GM19372 (cell line): ENCODE results near the gene PCDHB2.
"Not testable (repeated sequence)": the region's sequence is repeated elsewhere in the genome, so short reads cannot be mapped to it uniquely, and the experiment has no call there.

Experiments
- ATAC-seq: cut with Tn5 transposase; IDR thresholded peaks from one replicate; pipeline ENCODE4 v1.9.1; 2021; ENCODE audit warnings: mild to moderate bottlenecking, low read depth, moderate library complexity; ENCODE audit not compliant: unreplicated experiment

Gene PCDHB2

DNA sequence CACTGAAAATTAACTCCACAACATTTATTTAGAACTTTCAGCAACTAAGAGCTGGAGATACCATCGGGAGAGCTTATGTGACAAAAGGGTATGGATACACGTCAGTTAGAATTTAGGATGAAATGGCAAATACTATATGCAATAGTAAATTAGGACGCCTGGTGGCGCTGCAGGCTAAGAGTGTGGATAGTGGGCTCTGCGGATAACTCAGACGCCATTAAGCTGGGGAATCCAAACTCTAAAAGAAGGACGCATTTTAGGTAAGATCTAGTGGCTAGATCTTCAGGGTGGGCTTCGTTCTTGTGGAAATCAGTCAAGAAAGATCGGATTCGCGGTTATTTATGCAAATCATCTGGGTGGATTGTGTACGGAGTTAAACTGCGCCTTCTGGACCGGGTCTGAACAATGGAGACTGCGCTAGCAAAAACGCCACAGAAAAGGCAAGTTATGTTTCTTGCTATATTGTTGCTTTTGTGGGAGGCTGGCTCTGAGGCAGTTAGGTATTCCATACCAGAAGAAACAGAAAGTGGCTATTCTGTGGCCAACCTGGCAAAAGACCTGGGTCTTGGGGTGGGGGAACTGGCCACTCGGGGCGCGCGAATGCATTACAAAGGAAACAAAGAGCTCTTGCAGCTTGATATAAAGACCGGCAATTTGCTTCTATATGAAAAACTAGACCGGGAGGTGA lies 40.8 kb downstream of the PCDHB2 start, which contains the start of gene PCDHB5:
PCDHB5 (plus strand) TSS at position 177 of the 688 bp plus-strand sequence; CDS start at position 406, 229 bp downstream.
- ATAC-seq = no peak

DNA sequence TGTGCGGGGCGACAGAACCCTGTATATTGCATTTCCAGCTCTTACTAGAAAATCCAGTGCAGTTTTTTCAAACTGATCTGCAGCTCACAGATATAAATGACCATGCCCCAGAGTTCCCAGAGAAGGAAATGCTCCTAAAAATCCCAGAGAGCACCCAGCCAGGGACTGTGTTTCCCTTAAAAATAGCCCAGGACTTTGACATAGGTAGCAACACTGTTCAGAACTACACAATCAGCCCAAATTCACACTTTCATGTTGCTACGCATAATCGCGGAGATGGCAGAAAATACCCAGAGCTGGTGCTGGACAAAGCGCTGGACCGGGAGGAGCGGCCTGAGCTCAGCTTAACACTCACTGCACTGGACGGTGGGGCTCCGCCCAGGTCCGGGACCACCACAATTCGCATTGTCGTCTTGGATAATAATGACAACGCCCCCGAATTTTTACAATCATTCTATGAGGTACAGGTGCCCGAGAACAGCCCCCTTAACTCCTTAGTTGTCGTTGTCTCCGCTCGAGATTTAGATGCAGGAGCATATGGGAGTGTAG lies 41.4 kb downstream of the PCDHB2 start:
- no peak for ATAC-seq

DNA sequence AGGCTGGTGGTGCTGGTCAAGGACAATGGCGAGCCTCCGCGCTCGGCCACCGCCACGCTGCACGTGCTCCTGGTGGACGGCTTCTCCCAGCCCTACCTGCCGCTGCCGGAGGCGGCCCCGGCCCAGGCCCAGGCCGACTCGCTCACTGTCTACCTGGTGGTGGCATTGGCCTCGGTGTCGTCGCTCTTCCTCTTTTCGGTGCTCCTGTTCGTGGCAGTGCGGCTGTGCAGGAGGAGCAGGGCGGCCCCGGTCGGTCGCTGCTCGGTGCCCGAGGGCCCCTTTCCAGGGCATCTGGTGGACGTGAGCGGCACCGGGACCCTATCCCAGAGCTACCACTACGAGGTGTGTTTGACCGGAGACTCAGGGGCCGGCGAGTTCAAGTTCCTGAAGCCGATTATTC lies 42.9 kb downstream of the PCDHB2 start:
- not testable (repeated sequence) for ATAC-seq
